DND-41 (cell line): ENCODE measurements around the gene NT5C3A.
"Not testable (repeated sequence)": the region's sequence is repeated elsewhere in the genome, so short reads cannot be mapped to it uniquely, and the experiment has no call there.

Experiments used
- ATAC-seq: fragments of 200-7000 bp; cut with Tn5 transposase; 3 replicates; pipeline ENCODE4 v1.9.1; 2021; ENCODE audit warnings: low read depth; ENCODE audit not compliant: insufficient read depth
- DNase-seq: peaks from one replicate; pipeline ENCODE4 v3.0.0-alpha.2; 2020
- H2AFZ ChIP-seq: 2 replicates; pipeline ENCODE4 v1.6.0; 2012; ENCODE audit warnings: low read depth, low read length
- H3K27ac ChIP-seq: 2 replicates; pipeline ENCODE4 v1.5.1; 2012; ENCODE audit warnings: low read length, inconsistent platforms
- H3K27me3 ChIP-seq: fragments of 200-600 bp; sonication (generic); 2 replicates; pipeline ENCODE4 v1.6.0; 2012; ENCODE audit warnings: low read length, mild to moderate bottlenecking, inconsistent platforms; ENCODE audit not compliant: insufficient read depth, poor library complexity
- H3K36me3 ChIP-seq: 2 replicates; pipeline ENCODE4 v1.5.1; 2012; ENCODE audit warnings: low read length, inconsistent platforms; ENCODE audit not compliant: insufficient read depth
- H3K4me1 ChIP-seq: 2 replicates; pipeline ENCODE4 v1.5.1; 2012; ENCODE audit warnings: mild to moderate bottlenecking, low read length; ENCODE audit not compliant: insufficient read depth
- H3K4me2 ChIP-seq: 2 replicates; pipeline ENCODE4 v1.6.0; 2012; ENCODE audit warnings: mild to moderate bottlenecking, moderate library complexity, low read length, inconsistent platforms; ENCODE audit not compliant: insufficient read depth
- H3K4me3 ChIP-seq, 2 experiments: fragments of 200-600 bp in 1 of 2; shearing (Covaris generic) in 1 of 2; 2 replicates each; pipeline ENCODE4 v1.5.1; 2012 to 2016; ENCODE audit warnings: inconsistent platforms in 2 of 2, low read length in 2 of 2, mild to moderate bottlenecking in 2 of 2, low read depth in 1 of 2, moderate library complexity in 1 of 2
- H3K79me2 ChIP-seq: 2 replicates; pipeline ENCODE4 v1.6.0; 2012; ENCODE audit warnings: low read length, inconsistent platforms; ENCODE audit not compliant: insufficient read depth
- H3K9ac ChIP-seq: 2 replicates; pipeline ENCODE4 v1.6.0; 2012; ENCODE audit warnings: low read depth, mild to moderate bottlenecking, inconsistent platforms, low read length, moderate library complexity
- H3K9me3 ChIP-seq: 2 replicates; pipeline ENCODE4 v1.5.1; 2012; ENCODE audit warnings: low read length, moderate library complexity, mild to moderate bottlenecking, inconsistent platforms; ENCODE audit not compliant: insufficient read depth, severe bottlenecking
- H4K20me1 ChIP-seq: 2 replicates; pipeline ENCODE4 v1.6.0; 2012; ENCODE audit warnings: low read length; ENCODE audit not compliant: insufficient read depth

The NT5C3A gene

GRCh38 chr7:32991068-32991585 is 71.4 kb downstream of the NT5C3A start:
- not testable (repeated sequence) for H3K9ac ChIP-seq, H2AFZ ChIP-seq, H3K9me3 ChIP-seq, DNase-seq, H3K4me1 ChIP-seq, H3K27me3 ChIP-seq, H3K27ac ChIP-seq, ATAC-seq, H4K20me1 ChIP-seq, H3K4me2 ChIP-seq, H3K4me3 ChIP-seq, H3K36me3 ChIP-seq, H3K79me2 ChIP-seq

DNA sequence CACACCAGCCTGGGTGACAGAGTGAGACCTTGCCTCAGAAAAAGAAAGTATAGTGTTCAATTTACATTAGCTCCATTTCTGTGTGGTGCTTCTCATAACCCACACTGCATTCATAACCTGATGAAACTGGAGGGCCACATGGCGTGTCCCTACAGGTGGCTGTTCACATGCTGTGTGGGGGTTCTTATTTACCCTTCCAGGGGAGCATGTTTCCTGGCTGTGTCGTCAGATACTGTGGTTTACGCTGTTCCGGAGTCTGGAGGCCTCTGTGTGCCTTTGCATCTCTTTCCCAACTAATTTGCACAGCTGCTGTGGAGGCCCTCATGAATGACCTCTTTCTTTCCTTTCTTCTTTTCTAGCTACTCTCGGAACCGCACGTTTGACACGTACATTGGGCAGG is 74.4 kb downstream of the NT5C3A start:
- H2AFZ ChIP-seq, H3K79me2 ChIP-seq, H3K4me2 ChIP-seq, H3K4me1 ChIP-seq, H3K27me3 ChIP-seq, H4K20me1 ChIP-seq, H3K9me3 ChIP-seq, DNase-seq, H3K4me3 ChIP-seq, H3K27ac ChIP-seq, H3K9ac ChIP-seq, H3K36me3 ChIP-seq: not testable (repeated sequence)
- ATAC-seq: peak; percentile 41; the same call in 2 of the 3 replicates

DNA sequence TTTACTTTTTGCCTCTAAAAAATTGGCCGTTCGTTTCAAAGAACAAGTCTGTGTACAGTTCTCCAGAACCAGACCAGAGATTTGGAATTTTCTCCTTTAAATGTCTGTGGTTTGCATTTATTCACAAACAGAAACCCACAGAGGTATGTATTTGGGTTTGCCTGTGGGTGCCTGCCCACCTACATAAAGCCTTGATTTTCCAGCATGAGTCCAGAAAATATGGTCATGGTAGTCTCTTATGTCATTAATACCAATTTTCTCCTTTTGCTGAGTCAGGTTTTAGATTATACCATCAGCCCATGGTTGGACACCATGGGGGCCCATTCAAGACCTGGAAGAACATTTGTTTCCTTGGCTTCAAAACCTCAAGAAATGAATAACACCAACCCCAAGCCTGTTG is 82.7 kb downstream of the NT5C3A start:
- H3K27ac ChIP-seq: not testable (repeated sequence)

DNA sequence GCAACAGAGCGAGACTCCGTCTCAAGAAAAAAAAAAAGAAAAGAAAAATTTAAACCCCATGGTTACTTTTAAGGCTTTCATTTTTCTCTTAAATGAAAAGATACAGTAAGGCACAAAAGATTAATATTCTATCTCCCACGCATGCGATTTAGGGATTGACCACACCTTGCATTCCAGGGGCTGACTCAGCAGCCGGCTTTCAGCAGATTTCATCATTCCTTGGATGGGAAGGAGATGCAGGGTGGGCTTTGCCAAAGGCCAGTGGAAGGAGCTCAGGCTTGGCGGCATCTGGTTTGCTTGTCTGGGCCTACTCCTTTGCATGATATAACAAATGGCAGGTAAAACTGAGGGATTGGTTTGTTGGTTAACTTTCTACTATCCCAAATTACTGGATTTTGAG is 83.3 kb downstream of the NT5C3A start:
- not testable (repeated sequence) for H3K79me2 ChIP-seq, H2AFZ ChIP-seq, H3K36me3 ChIP-seq, H3K27ac ChIP-seq, H3K4me3 ChIP-seq, H3K27me3 ChIP-seq, ATAC-seq, H3K9me3 ChIP-seq, DNase-seq, H3K4me1 ChIP-seq, H3K4me2 ChIP-seq, H3K9ac ChIP-seq, H4K20me1 ChIP-seq

More for the DNA sequence above, 82.7 kb downstream of the NT5C3A start:
- not testable (repeated sequence) for H3K9ac ChIP-seq, H3K27me3 ChIP-seq, H2AFZ ChIP-seq, H3K4me3 ChIP-seq, H3K79me2 ChIP-seq, H3K9me3 ChIP-seq, H3K4me1 ChIP-seq, H3K4me2 ChIP-seq, DNase-seq, ATAC-seq, H3K36me3 ChIP-seq, H4K20me1 ChIP-seq

GRCh38 chr7:32977159-32977558 is 85.4 kb downstream of the NT5C3A start:
- H3K27me3 ChIP-seq, H3K4me2 ChIP-seq, H3K79me2 ChIP-seq, H3K27ac ChIP-seq, H4K20me1 ChIP-seq, H2AFZ ChIP-seq, H3K9me3 ChIP-seq, H3K4me1 ChIP-seq, H3K36me3 ChIP-seq, H3K4me3 ChIP-seq, DNase-seq, ATAC-seq, H3K9ac ChIP-seq: not testable (repeated sequence)

- not testable (repeated sequence) for H3K9ac ChIP-seq, H3K79me2 ChIP-seq
These were observed 90.6 kb downstream of the NT5C3A start for GRCh38 chr7:32971967-32972366.

GRCh38 chr7:32967268-32967582 is 95.4 kb downstream of the NT5C3A start:
- H4K20me1 ChIP-seq, H3K79me2 ChIP-seq, ATAC-seq, H3K4me3 ChIP-seq, H3K27ac ChIP-seq, H3K9ac ChIP-seq, H2AFZ ChIP-seq, H3K4me2 ChIP-seq, H3K27me3 ChIP-seq, H3K9me3 ChIP-seq, H3K4me1 ChIP-seq, DNase-seq, H3K36me3 ChIP-seq: not testable (repeated sequence)

More at GRCh38 chr7:32971967-32972366, 90.6 kb downstream of the NT5C3A start:
- not testable (repeated sequence) for H2AFZ ChIP-seq, H4K20me1 ChIP-seq, H3K4me2 ChIP-seq, H3K36me3 ChIP-seq, H3K4me1 ChIP-seq, DNase-seq, ATAC-seq, H3K27ac ChIP-seq, H3K27me3 ChIP-seq, H3K4me3 ChIP-seq, H3K9me3 ChIP-seq

- not testable (repeated sequence) for H3K4me3 ChIP-seq, H3K4me2 ChIP-seq, H3K36me3 ChIP-seq, H3K27ac ChIP-seq, H3K9me3 ChIP-seq, H3K27me3 ChIP-seq, DNase-seq, ATAC-seq, H3K79me2 ChIP-seq, H3K4me1 ChIP-seq, H4K20me1 ChIP-seq, H3K9ac ChIP-seq, H2AFZ ChIP-seq
These were observed 95.9 kb downstream of the NT5C3A start for GRCh38 chr7:32966489-32967267.
